NCI-H345 treated with DMSO at 0.1 percent for 48 hours (cell line): ENCODE results near the gene DIPK1C.

ENCODE experiments used
- DNase-seq: peaks from one replicate; lab custom pipeline; 2025; ENCODE audit not compliant: unreplicated experiment; lab: John Stamatoyannopoulos, UW

DIPK1C gene

GRCh38 chr18:74453642-74454198, 3.4 kb downstream of the DIPK1C start:
- DNase-seq, result no peak

- DNase-seq, result no peak
Measured at GRCh38 chr18:74453016-74453566, 4.0 kb downstream of the DIPK1C start.

- no peak for DNase-seq
Measured at GRCh38 chr18:74451148-74451547, 6.0 kb downstream of the DIPK1C start.

- DNase-seq, result no peak
Measured at GRCh38 chr18:74450626-74451025, 6.5 kb downstream of the DIPK1C start.

GRCh38 chr18:74447404-74448152, 9.5 kb downstream of the DIPK1C start:
- no peak for DNase-seq

GRCh38 chr18:74446631-74447403, 10.3 kb downstream of the DIPK1C start:
- DNase-seq, result no peak

- DNase-seq, result no peak
Measured at GRCh38 chr18:74446178-74446577, 10.9 kb downstream of the DIPK1C start.

GRCh38 chr18:74445585-74445984, 11.5 kb downstream of the DIPK1C start:
- no peak for DNase-seq

GRCh38 chr18:74444104-74444503, 13.0 kb downstream of the DIPK1C start:
- no peak for DNase-seq

GRCh38 chr18:74440808-74441427, 16.2 kb downstream of the DIPK1C start:
- DNase-seq, result no peak

GRCh38 chr18:74438091-74438490, 19.0 kb downstream of the DIPK1C start:
- DNase-seq, result no peak

GRCh38 chr18:74436158-74436769, 20.8 kb downstream of the DIPK1C start:
- no peak for DNase-seq

- DNase-seq, result no peak
Measured at GRCh38 chr18:74435740-74436139, 21.4 kb downstream of the DIPK1C start.

GRCh38 chr18:74434466-74434865, 22.6 kb downstream of the DIPK1C start:
- no peak for DNase-seq

- no peak for DNase-seq
Measured at GRCh38 chr18:74430806-74431571, 26.1 kb downstream of the DIPK1C start.

- no peak for DNase-seq
Measured at GRCh38 chr18:74430231-74430630, 26.9 kb downstream of the DIPK1C start.

- DNase-seq, result no peak
Measured at GRCh38 chr18:74429096-74429495, 28.0 kb downstream of the DIPK1C start.

GRCh38 chr18:74427442-74428112, 29.5 kb downstream of the DIPK1C start:
- DNase-seq, result no peak

GRCh38 chr18:74425876-74426275, 31.2 kb downstream of the DIPK1C start:
- no peak for DNase-seq

GRCh38 chr18:74425161-74425560, 31.9 kb downstream of the DIPK1C start:
- no peak for DNase-seq
